ENCODE data around the gene SURF2.
A peak's percentile ranks its signal among the peaks of the same experiment; 100 is the strongest.

SURF2 gene

DNA sequence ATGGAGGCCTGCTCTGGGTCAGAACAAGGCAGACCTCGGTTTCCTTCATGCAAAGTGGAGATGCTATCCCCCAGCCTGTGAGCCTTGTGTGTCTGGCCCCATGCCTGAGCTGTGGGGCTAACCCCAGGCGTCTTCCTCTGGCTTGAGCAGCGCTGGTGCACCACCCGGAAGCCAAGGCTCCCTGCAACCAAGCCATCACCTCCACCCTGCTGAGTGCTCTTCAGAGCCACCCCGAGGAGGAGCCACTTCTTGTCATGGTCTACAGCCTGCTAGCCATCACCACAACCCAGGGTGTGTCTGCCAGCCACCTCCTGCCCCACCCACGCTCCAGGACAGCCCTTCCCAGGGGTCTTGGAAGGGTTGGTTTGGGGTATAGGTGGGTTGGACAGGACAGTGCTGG lies 45.2 kb downstream of the SURF2 start:
- TF ChIP-seq, protein P1, sequence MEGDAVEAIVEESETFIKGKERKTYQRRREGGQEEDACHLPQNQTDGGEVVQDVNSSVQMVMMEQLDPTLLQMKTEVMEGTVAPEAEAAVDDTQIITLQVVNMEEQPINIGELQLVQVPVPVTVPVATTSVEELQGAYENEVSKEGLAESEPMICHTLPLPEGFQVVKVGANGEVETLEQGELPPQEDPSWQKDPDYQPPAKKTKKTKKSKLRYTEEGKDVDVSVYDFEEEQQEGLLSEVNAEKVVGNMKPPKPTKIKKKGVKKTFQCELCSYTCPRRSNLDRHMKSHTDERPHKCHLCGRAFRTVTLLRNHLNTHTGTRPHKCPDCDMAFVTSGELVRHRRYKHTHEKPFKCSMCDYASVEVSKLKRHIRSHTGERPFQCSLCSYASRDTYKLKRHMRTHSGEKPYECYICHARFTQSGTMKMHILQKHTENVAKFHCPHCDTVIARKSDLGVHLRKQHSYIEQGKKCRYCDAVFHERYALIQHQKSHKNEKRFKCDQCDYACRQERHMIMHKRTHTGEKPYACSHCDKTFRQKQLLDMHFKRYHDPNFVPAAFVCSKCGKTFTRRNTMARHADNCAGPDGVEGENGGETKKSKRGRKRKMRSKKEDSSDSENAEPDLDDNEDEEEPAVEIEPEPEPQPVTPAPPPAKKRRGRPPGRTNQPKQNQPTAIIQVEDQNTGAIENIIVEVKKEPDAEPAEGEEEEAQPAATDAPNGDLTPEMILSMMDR (IDR thresholded peaks at IDR 0.05): no peak
- H3K4me3 ChIP-seq: no peak overlapping the region
- peaks cover 0 to 4% of the 10 kb centered on the region in 2 donors for H3K27me3 ChIP-seq
- no peak overlapping the region for H3K27ac ChIP-seq
- no peaks in the 10 kb centered on the region for H3K9me3 ChIP-seq
- no peaks in the 10 kb centered on the region for H3K4me1 ChIP-seq
- intact Hi-C loops (cut with DNase I; ENCODE audit: low total_unique reads): no loop called here
- DNase-seq: no peak
- peaks cover 12 to 64% (median 20%) of the 10 kb centered on the region in 3 donors for H3K36me3 ChIP-seq

DNA sequence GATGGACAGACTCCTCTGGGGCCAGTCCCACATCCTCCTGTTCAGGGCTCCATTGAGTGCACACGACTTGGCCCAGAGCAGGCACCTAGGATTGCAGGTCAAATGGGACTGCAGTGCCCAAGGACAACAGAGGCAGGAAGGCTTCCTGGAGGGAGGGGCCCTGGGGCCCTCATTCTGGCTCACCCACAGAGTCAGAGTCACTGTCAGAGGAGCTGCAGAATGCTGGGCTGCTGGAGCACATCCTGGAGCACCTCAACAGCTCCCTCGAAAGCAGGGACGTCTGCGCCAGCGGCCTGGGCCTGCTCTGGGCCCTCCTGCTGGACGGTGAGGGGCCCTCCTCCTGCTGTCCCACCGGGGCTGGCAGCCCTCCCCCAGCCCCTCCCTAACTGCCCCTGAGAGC lies 46.3 kb downstream of the SURF2 start:
- intact Hi-C loops (cut with DNase I; ENCODE audit: low total_unique reads): no loop called here
- DNase-seq: no peak
- peaks cover 13 to 75% (median 28%) of the 10 kb centered on the region in 3 donors for H3K36me3 ChIP-seq

DNA sequence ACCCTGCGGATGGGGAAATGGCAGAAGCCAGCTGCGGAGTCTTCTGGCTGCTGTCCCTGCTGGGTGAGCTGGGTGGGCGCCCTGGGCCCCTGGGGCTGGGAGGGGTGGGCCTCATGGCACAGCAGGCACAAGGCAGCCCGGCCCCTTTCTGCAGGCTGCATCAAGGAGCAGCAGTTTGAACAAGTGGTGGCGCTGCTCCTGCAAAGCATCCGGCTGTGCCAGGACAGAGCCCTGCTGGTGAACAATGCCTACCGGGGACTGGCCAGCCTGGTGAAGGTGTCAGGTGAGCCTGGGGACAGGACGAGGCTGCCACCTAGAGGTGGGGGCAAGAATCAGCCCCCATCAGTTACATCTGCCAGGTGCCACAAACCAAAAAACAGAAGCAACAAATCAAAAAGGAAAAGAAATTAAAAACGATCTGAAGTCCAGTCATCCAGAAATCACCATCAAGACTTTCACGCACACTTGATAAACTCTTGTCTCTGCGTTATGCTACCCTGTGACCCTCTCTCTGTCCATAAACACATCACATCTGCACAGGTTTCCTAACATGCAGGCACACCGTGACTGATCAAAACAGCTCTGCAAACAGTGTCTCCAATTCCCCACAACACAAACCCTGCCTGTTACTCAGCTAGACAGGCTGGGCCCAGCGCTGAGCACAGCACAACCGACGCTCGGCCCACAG lies 47.6 kb downstream of the SURF2 start:
- intact Hi-C loops (cut with DNase I; ENCODE audit: low total_unique reads): no loop called here
- no peak for DNase-seq
- Histone ChIP-seq H3K9me3 (no peaks in the 10 kb centered on the region), H3K27me3 (no peaks in the 10 kb centered on the region), H3K27ac (no peak overlapping the region), H3K4me1 (no peaks in the 10 kb centered on the region), H3K36me3 (peaks cover 20 to 87% (median 37%) of the 10 kb centered on the region in 3 donors), H3K4me3 (no peak overlapping the region)
- TF ChIP-seq, protein P1 (IDR thresholded peaks at IDR 0.05): peak; percentile 6 to 20

More for the DNA sequence above, 46.3 kb downstream of the SURF2 start:
- TF ChIP-seq, protein P1 (IDR thresholded peaks at IDR 0.05): no peak
- no peaks in the 10 kb centered on the region for H3K9me3 ChIP-seq
- no peak overlapping the region for H3K4me3 ChIP-seq
- no peaks in the 10 kb centered on the region for H3K27me3 ChIP-seq
- no peak overlapping the region for H3K27ac ChIP-seq
- H3K4me1 ChIP-seq: no peaks in the 10 kb centered on the region

DNA sequence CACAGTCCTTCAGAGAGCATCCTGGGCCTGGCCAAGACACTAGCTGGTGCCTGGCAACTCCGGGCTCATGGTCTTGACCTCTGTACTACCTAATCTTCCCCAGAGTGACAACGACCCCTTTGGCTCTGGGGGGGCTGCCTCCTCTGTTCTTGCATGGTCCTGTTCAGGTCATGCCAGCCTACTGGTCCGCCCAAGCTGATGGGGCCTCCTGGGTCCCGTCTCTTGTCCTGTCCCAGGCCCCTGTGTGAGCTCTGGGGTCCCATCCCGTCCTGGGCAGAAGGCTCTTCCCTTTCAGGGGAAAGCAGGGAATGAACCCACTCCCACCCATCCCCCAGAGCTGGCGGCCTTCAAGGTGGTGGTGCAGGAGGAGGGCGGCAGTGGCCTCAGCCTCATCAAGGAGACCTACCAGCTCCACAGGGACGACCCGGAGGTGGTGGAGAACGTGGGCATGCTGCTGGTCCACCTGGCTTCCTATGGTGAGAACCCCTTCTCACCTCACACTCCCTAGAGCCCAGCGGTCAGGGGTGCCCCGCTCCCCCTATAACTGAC lies 48.2 kb downstream of the SURF2 start:
- intact Hi-C loops (cut with DNase I; ENCODE audit: low total_unique reads): no loop called here
- DNase-seq: no peak
- Histone ChIP-seq H3K4me3 (no peak overlapping the region), H3K36me3 (peaks cover 20 to 94% (median 43%) of the 10 kb centered on the region in 3 donors), H3K4me1 (no peaks in the 10 kb centered on the region), H3K27me3 (no peaks in the 10 kb centered on the region), H3K27ac (no peak overlapping the region), H3K9me3 (no peaks in the 10 kb centered on the region)
- TF ChIP-seq, protein P1 (IDR thresholded peaks at IDR 0.05): no peak

DNA sequence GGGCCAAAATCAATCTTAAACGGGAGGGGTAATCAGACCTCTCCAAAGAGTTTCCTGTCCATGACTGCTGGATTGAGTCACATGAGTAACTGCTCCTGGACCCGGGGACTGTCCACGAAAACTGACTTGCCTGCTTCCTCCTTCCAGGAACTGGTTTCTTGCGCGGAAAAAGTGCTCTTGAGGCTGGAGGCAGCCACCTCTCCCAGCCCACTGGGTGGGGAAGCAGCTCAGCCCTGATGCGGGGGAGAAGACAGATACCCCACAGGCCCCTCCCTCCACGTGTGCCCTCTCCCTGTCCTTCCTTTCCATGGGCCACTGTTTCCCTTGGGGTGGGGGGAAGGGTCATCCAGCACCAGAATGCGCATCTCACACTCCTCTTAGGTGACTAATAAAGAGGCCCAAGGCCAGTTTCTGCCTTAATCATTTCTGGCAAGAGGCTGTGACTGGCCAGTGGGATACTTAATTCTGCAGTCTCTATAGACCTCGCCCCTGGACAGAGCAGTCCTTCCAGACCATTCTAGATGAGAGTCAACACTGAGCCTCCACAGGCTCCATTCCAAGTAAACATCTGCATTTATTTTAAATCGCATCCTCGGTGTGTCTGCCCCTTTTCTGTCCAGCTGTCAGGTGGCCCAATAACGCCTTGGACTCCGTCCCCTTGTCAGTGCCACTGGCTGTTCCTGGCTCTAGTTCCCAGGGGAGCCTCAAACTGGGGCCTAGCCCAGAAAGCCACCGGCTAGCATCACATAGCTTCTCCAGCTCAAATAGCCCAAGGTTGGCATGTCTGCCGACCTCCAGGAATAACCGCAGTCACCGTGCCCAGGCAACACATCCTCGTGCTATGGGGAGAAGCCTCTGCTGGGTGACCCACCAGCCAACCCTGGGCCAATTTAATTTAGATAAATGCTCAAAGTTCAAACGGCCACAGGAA lies 49.4 kb downstream of the SURF2 start:
- TF ChIP-seq, protein P1 (IDR thresholded peaks at IDR 0.05): no peak
- Histone ChIP-seq H3K27me3 (no peaks in the 10 kb centered on the region), H3K4me3 (no peak overlapping the region), H3K4me1 (no peaks in the 10 kb centered on the region), H3K27ac (no peak overlapping the region), H3K36me3 (peaks cover 24 to 97% (median 55%) of the 10 kb centered on the region in 3 donors), H3K9me3 (no peaks in the 10 kb centered on the region)
- DNase-seq: no peak
- intact Hi-C loops (cut with DNase I; ENCODE audit: low total_unique reads): no loop called here

All from tibial artery (tissue), 4 donors.